H1 (cell line): Measurements from ENCODE around the gene NCOA1.

ENCODE experiments used
- BRCA1 ChIP-seq: IDR thresholded peaks from 2 replicates; pipeline ENCODE4 v1.6.1; 2012; ENCODE audit warnings: low read depth, low read length, improper control_type of control experiment
- CTCF ChIP-seq, 3 experiments: IDR thresholded peaks; 1 replicate in 2 of 3; 2 replicates in 1 of 3; pipeline versions ENCODE4 v1.5.1 to v1.6.1; 2011; ENCODE audit warnings: low read length in 3 of 3, mild to moderate bottlenecking in 3 of 3, inconsistent platforms in 2 of 3, low read depth in 1 of 3, moderate library complexity in 1 of 3; ENCODE audit not compliant: insufficient read depth in 1 of 3; ENCODE audit errors: control extremely low read depth in 1 of 3
- GABPA ChIP-seq: IDR thresholded peaks from 2 replicates; pipeline ENCODE4 v1.6.1; 2011; ENCODE audit warnings: mild to moderate bottlenecking, low read length, moderate library complexity, borderline replicate concordance; ENCODE audit not compliant: insufficient read depth
- HDAC6 ChIP-seq: IDR thresholded peaks from one replicate; pipeline ENCODE4 v1.7.1; 2012; ENCODE audit warnings: low read depth, mild to moderate bottlenecking, inconsistent platforms, low read length, moderate library complexity
- POLR2A ChIP-seq, 2 experiments: IDR thresholded peaks; 1 replicate in 1 of 2; 2 replicates in 1 of 2; pipeline ENCODE4 v1.6.1; 2011; ENCODE audit warnings: low read depth in 2 of 2, low read length in 2 of 2, mild to moderate bottlenecking in 2 of 2; ENCODE audit errors: control extremely low read depth in 1 of 2
- SIN3A ChIP-seq, 2 experiments: IDR thresholded peaks in 1 of 2; conservative IDR thresholded peaks in 1 of 2; 2 replicates each; pipeline ENCODE4 v1.6.1; 2011 to 2012; ENCODE audit warnings: low read length in 2 of 2, improper control_type of control experiment in 1 of 2, low read depth in 1 of 2, mild to moderate bottlenecking in 1 of 2
- SIRT6 ChIP-seq: IDR thresholded peaks from one replicate; pipeline ENCODE4 v1.7.1; 2012; ENCODE audit warnings: low read length, inconsistent platforms
- SUZ12 ChIP-seq: fragments of 200-600 bp; sonication (generic); IDR thresholded peaks from 2 replicates; pipeline ENCODE4 v1.6.1; 2012; ENCODE audit warnings: mild to moderate bottlenecking, inconsistent platforms, low read length, moderate library complexity, mixed read lengths
- TAF7 ChIP-seq: optimal IDR thresholded peaks from 2 replicates; pipeline ENCODE3; 2011; ENCODE audit warnings: low read depth, mild to moderate bottlenecking, inconsistent platforms, low read length, moderate library complexity, borderline replicate concordance
- YY1 ChIP-seq: IDR thresholded peaks from 2 replicates; pipeline ENCODE4 v1.6.1; 2011; ENCODE audit warnings: low read depth, mild to moderate bottlenecking, low read length

- no peak for TF ChIP-seq CTCF (IDR thresholded peaks at IDR 0.05; ENCODE audit: control extremely low read depth in 1 of 3, insufficient read depth in 1 of 3, low read depth in 1 of 3, low read length in 3 of 3)
- TF ChIP-seq YY1, result no peak
- no peak for TF ChIP-seq POLR2A (IDR thresholded peaks at IDR 0.05; ENCODE audit: control extremely low read depth in 1 of 2, low read depth in 2 of 2, low read length in 2 of 2)
- TF ChIP-seq SIRT6, result no peak
- TF ChIP-seq SIN3A (conservative IDR thresholded peaks at IDR 0.05 in 1 of 2, IDR thresholded peaks at IDR 0.05 in 1 of 2; ENCODE audit: low read depth in 1 of 2, low read length in 2 of 2), result no peak
- TF ChIP-seq BRCA1, result no peak
- no peak for TF ChIP-seq TAF7
- TF ChIP-seq GABPA, result no peak
- no peak for TF ChIP-seq HDAC6
- TF ChIP-seq SUZ12, result no peak
These were observed 10.8 kb upstream of the NCOA1 start for GRCh38 chr2:24480245-24480644.
